A549 (cell line): Measurements from ENCODE around the gene MEI1. TPM values are rescaled to one million over a fixed set of nuclear protein-coding genes. Genes with fewer than 3 reads are reported as not detected.

Source experiments
- ATAC-seq, 2 experiments: fragments of 200-7000 bp in 1 of 2; fragments of >200 bp in 1 of 2; cut with Nextera tagmentation in 1 of 2; cut with Tn5 transposase in 1 of 2; 3 replicates each; pipeline versions ENCODE4 v1.8.0 to v1.9.1; 2018 to 2020; ENCODE audit warnings: mild to moderate bottlenecking in 1 of 2, moderate library complexity in 1 of 2
- CTCF ChIA-PET: fragments of 300-600 bp; sonication (Branson Sonifier 250); formaldehyde crosslinking; extraction: SDS; loops from one replicate; lab custom pipeline; 2021; ENCODE audit warnings: antibody characterized with exemption, inconsistent platforms; lab: Yijun Ruan, JAX
- POLR2A ChIA-PET: fragments of 350-600 bp; formaldehyde crosslinking; extraction: SDS; loops from one replicate; lab custom pipeline; 2021; ENCODE audit warnings: antibody characterized with exemption, inconsistent platforms; lab: Yijun Ruan, JAX
- DNase-seq, 2 experiments: peaks; one replicate each; pipeline versions ENCODE4 v3.0.0 to v3.0.0-alpha.2; 2011 to 2016; ENCODE audit warnings: low read depth in 1 of 2, low spot score in 1 of 2
- FAIRE-seq: peaks from 2 replicates; lab custom pipeline; 2011; peaks lifted over from hg19 to GRCh38; lab: Jason Lieb, UNC
- H3K27ac ChIP-seq, 2 experiments: fragments of >200 bp; sonication (Bioruptor Twin); formaldehyde crosslinking; 3 replicates each; pipeline ENCODE4 v1.5.1; 2016 to 2017
- H3K4me1 ChIP-seq: fragments of >200 bp; sonication (Bioruptor Twin); formaldehyde crosslinking; 3 replicates; pipeline ENCODE4 v1.6.1; 2016
- H3K4me2 ChIP-seq: fragments of >200 bp; sonication (Bioruptor Twin); formaldehyde crosslinking; 3 replicates; pipeline ENCODE4 v1.6.1; 2016
- H3K4me3 ChIP-seq: fragments of >200 bp; sonication (Bioruptor Twin); formaldehyde crosslinking; 3 replicates; pipeline ENCODE4 v1.5.1; 2016
- H3K9me3 ChIP-seq: fragments of >200 bp; sonication (Bioruptor Twin); formaldehyde crosslinking; 3 replicates; pipeline ENCODE4 v1.6.1; 2016
- BHLHE40 ChIP-seq: IDR thresholded peaks from 2 replicates; pipeline ENCODE4 v1.6.1; 2012; ENCODE audit warnings: low read depth, low read length, inconsistent platforms
- CHD2 ChIP-seq: fragments of 150-350 bp; IDR thresholded peaks from 2 replicates; pipeline ENCODE4 v1.6.1; 2014; ENCODE audit warnings: low read length; ENCODE audit not compliant: partially characterized antibody
- CHD4 ChIP-seq: fragments of 200-600 bp; sonication (generic); IDR thresholded peaks from 2 replicates; pipeline ENCODE4 v1.6.1; 2016; ENCODE audit warnings: antibody characterized with exemption, mild to moderate bottlenecking, borderline replicate concordance
- EHF ChIP-seq: fragments of 250-450 bp; sonication (Bioruptor Pico); IDR thresholded peaks from 2 replicates; pipeline ENCODE4 v1.5.0; 2020; ENCODE audit warnings: mild to moderate bottlenecking
- ESRRA ChIP-seq: fragments of 150-350 bp; IDR thresholded peaks from 2 replicates; pipeline ENCODE4 v1.6.1; 2014; ENCODE audit warnings: mild to moderate bottlenecking, low read length, borderline replicate concordance
- FOSB ChIP-seq: fragments of 250-450 bp; sonication (Bioruptor Pico); IDR thresholded peaks from 2 replicates; pipeline ENCODE4 v1.5.0; 2020; ENCODE audit warnings: mild to moderate bottlenecking, moderate library complexity
- FOSL2 ChIP-seq, 2 experiments: fragments of 450-650 bp in 1 of 2; fragments of >200 bp in 1 of 2; sonication (Bioruptor Twin) in 1 of 2; formaldehyde crosslinking; IDR thresholded peaks; 2 replicates each; pipeline versions ENCODE4 v1.5.0 to v1.6.1; 2016 to 2020; ENCODE audit warnings: mild to moderate bottlenecking in 1 of 2, moderate library complexity in 1 of 2
- GATA3 ChIP-seq: IDR thresholded peaks from 2 replicates; pipeline ENCODE4 v1.6.1; 2012; ENCODE audit warnings: borderline replicate concordance
- HDAC2 ChIP-seq: fragments of 200-600 bp; sonication (generic); IDR thresholded peaks from 2 replicates; pipeline ENCODE4 v1.6.1; 2016
- HOXA7 ChIP-seq: fragments of 250-450 bp; sonication (Bioruptor Pico); IDR thresholded peaks from 2 replicates; pipeline ENCODE4 v1.5.0; 2020; ENCODE audit warnings: mild to moderate bottlenecking, moderate library complexity
- HOXB13 ChIP-seq: fragments of 250-450 bp; sonication (Bioruptor Pico); IDR thresholded peaks from 2 replicates; pipeline ENCODE4 v1.5.0; 2020; ENCODE audit warnings: low read depth, mild to moderate bottlenecking, moderate library complexity
- JUN ChIP-seq, 2 experiments: fragments of >200 bp; sonication (Bioruptor Twin); formaldehyde crosslinking; IDR thresholded peaks; 2 replicates in 1 of 2; 3 replicates in 1 of 2; pipeline ENCODE4 v1.6.1; 2016 to 2017
- JUNB ChIP-seq: fragments of >200 bp; sonication (Bioruptor Twin); formaldehyde crosslinking; IDR thresholded peaks from 2 replicates; pipeline ENCODE4 v1.6.1; 2016
- KDM1A ChIP-seq: fragments of 200-600 bp; sonication (generic); IDR thresholded peaks from 2 replicates; pipeline ENCODE4 v1.6.1; 2016; ENCODE audit warnings: low read depth, mild to moderate bottlenecking
- KDM5A ChIP-seq: fragments of 200-600 bp; sonication (generic); IDR thresholded peaks from 2 replicates; pipeline ENCODE4 v1.6.1; 2016; ENCODE audit warnings: antibody characterized with exemption, mild to moderate bottlenecking
- MAFK ChIP-seq: fragments of 450-650 bp; IDR thresholded peaks from 2 replicates; pipeline ENCODE4 v1.6.1; 2014; ENCODE audit not compliant: partially characterized antibody
- MAZ ChIP-seq: fragments of 150-350 bp; IDR thresholded peaks from 2 replicates; pipeline ENCODE4 v1.6.1; 2014; ENCODE audit warnings: antibody characterized with exemption, low read depth, low read length, borderline replicate concordance
- NPAS2 ChIP-seq: fragments of 250-450 bp; sonication (Bioruptor Pico); IDR thresholded peaks from 2 replicates; pipeline ENCODE4 v1.8.0; 2022; ENCODE audit warnings: mild to moderate bottlenecking, moderate library complexity, borderline replicate concordance
- PHF8 ChIP-seq: fragments of 200-600 bp; sonication (generic); IDR thresholded peaks from 2 replicates; pipeline ENCODE4 v1.6.1; 2016; ENCODE audit warnings: low read depth, mild to moderate bottlenecking, antibody characterized with exemption, moderate library complexity, borderline replicate concordance
- RAD21 ChIP-seq, 2 experiments: fragments of >200 bp in 1 of 2; sonication (Bioruptor Twin) in 1 of 2; formaldehyde crosslinking in 1 of 2; IDR thresholded peaks in 1 of 2; conservative IDR thresholded peaks in 1 of 2; 2 replicates in 1 of 2; 3 replicates in 1 of 2; pipeline ENCODE4 v1.6.1; 2012 to 2018; ENCODE audit warnings: inconsistent platforms in 1 of 2
- RARB ChIP-seq: fragments of 250-450 bp; sonication (Bioruptor Pico); IDR thresholded peaks from 2 replicates; pipeline ENCODE4 v1.8.0; 2021; ENCODE audit warnings: mild to moderate bottlenecking, moderate library complexity
- RNF2 ChIP-seq: fragments of 200-600 bp; sonication (generic); IDR thresholded peaks from 2 replicates; pipeline ENCODE4 v1.6.1; 2016; ENCODE audit warnings: low read depth, mild to moderate bottlenecking, antibody characterized with exemption, moderate library complexity, borderline replicate concordance
- TFCP2L1 ChIP-seq: fragments of 250-450 bp; sonication (Bioruptor Pico); IDR thresholded peaks from 2 replicates; pipeline ENCODE4 v1.5.0; 2021; ENCODE audit warnings: mild to moderate bottlenecking
- TP53 ChIP-seq: fragments of 250-450 bp; sonication (Bioruptor Pico); IDR thresholded peaks from 2 replicates; pipeline ENCODE4 v1.5.0; 2021; ENCODE audit warnings: mild to moderate bottlenecking, moderate library complexity
- ZC3H11A ChIP-seq: fragments of 450-650 bp; IDR thresholded peaks from 2 replicates; pipeline ENCODE4 v1.6.1; 2014; ENCODE audit warnings: antibody characterized with exemption, mild to moderate bottlenecking
- WGBS: methylation state at CpG from one replicate; pipeline ENCODE4 v1.1.6; 2017; ENCODE audit errors: missing lambda C conversion rate; 5-methylcytosine and 5-hydroxymethylcytosine counted together
- polyA plus RNA-seq, 4 experiments: library from polyadenylated mRNA; depleted of rRNA in 3 of 4; stranded (reverse); fragments of >200 nt; fragmentation: RNase III in 1 of 4; extraction: RNeasy Plus Mini Kit Qiagen cat#74134 plus additional on column Dnase treatment in 1 of 4; gene quantifications; 2 replicates in 3 of 4; 3 replicates in 1 of 4; pipeline ENCODE4 v1.2.3, GENCODE V29; 2011 to 2017
- TF ChIP-seq, protein P1 (sequence below): fragments of >200 bp; sonication (Bioruptor Twin); formaldehyde crosslinking; IDR thresholded peaks from 2 replicates; pipeline ENCODE4 v1.6.1; 2016
- TF ChIP-seq, protein P2 (sequence below): fragments of 250-450 bp; sonication (Bioruptor Pico); IDR thresholded peaks from 2 replicates; pipeline ENCODE4 v1.5.0; 2021; ENCODE audit warnings: mild to moderate bottlenecking, moderate library complexity, borderline replicate concordance
- TF ChIP-seq, protein P3 (sequence below): IDR thresholded peaks from 2 replicates; pipeline ENCODE4 v1.6.1; 2012
- TF ChIP-seq, protein P4 (sequence below): fragments of >200 bp; sonication (Bioruptor Twin); formaldehyde crosslinking; IDR thresholded peaks from 3 replicates; pipeline ENCODE4 v1.5.1; 2016

Gene MEI1
- polyA plus RNA-seq, 2 of the 4 experiments (the other 2 are of a cell fraction) = 0.12 TPM; not detected in 1

DNA sequence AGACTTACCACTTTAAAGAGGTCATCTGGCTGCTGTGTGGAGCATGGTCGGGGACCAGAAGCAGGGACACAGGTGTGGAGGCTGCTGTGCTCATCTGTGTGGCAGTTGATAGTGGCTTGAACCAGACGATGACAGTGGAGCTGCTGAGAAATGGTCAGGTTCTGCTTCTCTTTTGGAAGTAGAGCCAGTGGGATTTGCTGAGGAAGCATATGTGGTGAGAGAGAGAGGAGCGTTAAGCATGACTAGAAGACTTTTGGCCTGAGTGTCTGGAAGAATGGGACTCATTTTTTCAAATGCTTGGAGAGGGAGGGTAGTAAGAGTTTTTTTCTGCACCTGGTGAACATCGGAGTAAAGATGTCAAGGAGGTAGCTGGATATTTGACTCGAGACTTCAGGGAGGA, 121.1 kb downstream of the MEI1 start:
- POLR2A ChIA-PET = no interaction called here
- TF ChIP-seq JUNB (no peak), ESRRA (no peak), TP53 (CRISPR knock-in tag) (no peak), FOSL2 (IDR thresholded peaks at IDR 0.05) (no peak), FOSL2 (CRISPR knock-in tag; IDR thresholded peaks at IDR 0.05) (no peak), KDM1A (no peak), MAZ (no peak), TFCP2L1 (CRISPR knock-in tag) (no peak), CHD4 (no peak), EHF (CRISPR knock-in tag) (no peak), PHF8 (no peak), JUN (IDR thresholded peaks at IDR 0.05) (no peak)
- TF ChIP-seq, protein P1, sequence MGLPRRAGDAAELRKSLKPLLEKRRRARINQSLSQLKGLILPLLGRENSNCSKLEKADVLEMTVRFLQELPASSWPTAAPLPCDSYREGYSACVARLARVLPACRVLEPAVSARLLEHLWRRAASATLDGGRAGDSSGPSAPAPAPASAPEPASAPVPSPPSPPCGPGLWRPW = no peak
- TF ChIP-seq, all 56 proteins: peak for 0
- whole genome bisulfite sequencing = 82% methylated on average over 5 of the region's 5 CpGs
- Histone ChIP-seq H3K4me3 (no peak overlapping the region), H3K27ac (no peak overlapping the region), H3K4me1 (peaks cover 10% of the 10 kb centered on the region), H3K9me3 (no peaks in the 10 kb centered on the region), H3K4me2 (no peak overlapping the region)
- no peak for DNase-seq
- no peak for FAIRE-seq
- ATAC-seq = no peak
- CTCF ChIA-PET = interaction anchor here (0.9 to 2.8 kb wide), 4 partner anchors 9 to 123 kb away, joined by 3 to 12 read pairs (median 5); partner anchors contain the start of gene TNFRSF13C

DNA sequence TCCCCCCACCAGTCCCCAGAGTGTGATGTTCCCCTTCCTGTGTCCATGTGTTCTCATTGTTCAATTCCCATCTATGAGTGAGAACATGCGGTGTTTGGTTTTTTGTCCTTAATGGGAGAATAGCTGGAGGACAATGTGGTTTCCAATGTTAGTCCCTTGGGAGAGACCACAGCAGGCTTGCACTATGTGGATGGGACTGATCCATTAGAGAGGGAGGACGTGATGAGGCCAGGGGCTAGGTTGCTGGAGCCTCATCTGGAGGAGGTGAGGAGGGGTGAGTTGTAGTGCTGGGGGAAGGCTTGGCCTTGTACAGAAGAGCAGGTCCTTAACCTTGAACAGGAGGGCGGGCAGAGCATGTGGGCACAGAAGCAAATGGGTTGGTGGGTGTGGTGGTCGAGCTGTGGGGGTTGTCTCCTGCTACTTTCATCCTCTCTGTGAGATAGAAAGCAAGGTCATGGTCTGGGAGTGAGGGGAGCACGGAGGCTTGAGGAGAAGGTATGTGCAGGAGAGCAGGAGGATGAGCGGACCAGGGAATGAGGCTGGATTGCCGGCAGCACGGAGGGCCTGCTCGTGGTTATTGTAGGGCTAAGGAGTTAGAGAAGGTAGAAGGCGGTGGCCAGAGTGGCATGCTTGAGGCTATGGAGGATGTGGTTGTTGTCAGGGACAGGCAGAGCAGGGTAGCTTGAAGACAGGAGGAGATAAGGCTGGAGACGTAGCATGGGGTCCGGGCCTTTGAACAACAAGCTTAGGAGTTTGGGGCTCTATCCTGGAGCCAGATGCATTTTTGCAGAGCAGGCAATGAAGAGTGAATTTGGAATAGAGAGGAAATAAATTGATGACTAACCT, 122.4 kb downstream of the MEI1 start:
- H3K9me3 ChIP-seq = no peaks in the 10 kb centered on the region
- DNase-seq (no peak), ATAC-seq (peak in 1 of 2 experiments; percentile 17; a peak in 2 of 6 replicates)
- no peak overlapping the region for H3K4me2 ChIP-seq
- WGBS = 83% methylated on average over 12 of the region's 12 CpGs
- peaks cover 10% of the 10 kb centered on the region for H3K4me1 ChIP-seq
- POLR2A ChIA-PET = no interaction called here
- TF ChIP-seq MAZ (no peak), RNF2 (no peak), MAFK (no peak), BHLHE40 (no peak), HDAC2 (no peak), HOXA7 (no peak), CHD2 (no peak), TFCP2L1 (CRISPR knock-in tag) (no peak), FOSB (CRISPR knock-in tag) (no peak), KDM5A (no peak), ZC3H11A (no peak), HOXB13 (CRISPR knock-in tag) (no peak), NPAS2 (CRISPR knock-in tag) (no peak), JUNB (no peak), RARB (CRISPR knock-in tag) (no peak), GATA3 (no peak), RAD21 (conservative IDR thresholded peaks at IDR 0.05 in 1 of 2, IDR thresholded peaks at IDR 0.05 in 1 of 2) (no peak)
- TF ChIP-seq, protein P2, sequence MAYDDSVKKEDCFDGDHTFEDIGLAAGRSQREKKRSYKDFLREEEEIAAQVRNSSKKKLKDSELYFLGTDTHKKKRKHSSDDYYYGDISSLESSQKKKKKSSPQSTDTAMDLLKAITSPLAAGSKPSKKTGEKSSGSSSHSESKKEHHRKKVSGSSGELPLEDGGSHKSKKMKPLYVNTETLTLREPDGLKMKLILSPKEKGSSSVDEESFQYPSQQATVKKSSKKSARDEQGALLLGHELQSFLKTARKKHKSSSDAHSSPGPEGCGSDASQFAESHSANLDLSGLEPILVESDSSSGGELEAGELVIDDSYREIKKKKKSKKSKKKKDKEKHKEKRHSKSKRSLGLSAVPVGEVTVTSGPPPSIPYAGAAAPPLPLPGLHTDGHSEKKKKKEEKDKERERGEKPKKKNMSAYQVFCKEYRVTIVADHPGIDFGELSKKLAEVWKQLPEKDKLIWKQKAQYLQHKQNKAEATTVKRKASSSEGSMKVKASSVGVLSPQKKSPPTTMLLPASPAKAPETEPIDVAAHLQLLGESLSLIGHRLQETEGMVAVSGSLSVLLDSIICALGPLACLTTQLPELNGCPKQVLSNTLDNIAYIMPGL (CRISPR knock-in tag) = no peak
- TF ChIP-seq, protein P3, sequence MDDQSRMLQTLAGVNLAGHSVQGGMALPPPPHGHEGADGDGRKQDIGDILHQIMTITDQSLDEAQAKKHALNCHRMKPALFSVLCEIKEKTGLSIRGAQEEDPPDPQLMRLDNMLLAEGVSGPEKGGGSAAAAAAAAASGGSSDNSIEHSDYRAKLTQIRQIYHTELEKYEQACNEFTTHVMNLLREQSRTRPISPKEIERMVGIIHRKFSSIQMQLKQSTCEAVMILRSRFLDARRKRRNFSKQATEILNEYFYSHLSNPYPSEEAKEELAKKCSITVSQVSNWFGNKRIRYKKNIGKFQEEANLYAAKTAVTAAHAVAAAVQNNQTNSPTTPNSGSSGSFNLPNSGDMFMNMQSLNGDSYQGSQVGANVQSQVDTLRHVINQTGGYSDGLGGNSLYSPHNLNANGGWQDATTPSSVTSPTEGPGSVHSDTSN = no peak
- TF ChIP-seq, protein P4, sequence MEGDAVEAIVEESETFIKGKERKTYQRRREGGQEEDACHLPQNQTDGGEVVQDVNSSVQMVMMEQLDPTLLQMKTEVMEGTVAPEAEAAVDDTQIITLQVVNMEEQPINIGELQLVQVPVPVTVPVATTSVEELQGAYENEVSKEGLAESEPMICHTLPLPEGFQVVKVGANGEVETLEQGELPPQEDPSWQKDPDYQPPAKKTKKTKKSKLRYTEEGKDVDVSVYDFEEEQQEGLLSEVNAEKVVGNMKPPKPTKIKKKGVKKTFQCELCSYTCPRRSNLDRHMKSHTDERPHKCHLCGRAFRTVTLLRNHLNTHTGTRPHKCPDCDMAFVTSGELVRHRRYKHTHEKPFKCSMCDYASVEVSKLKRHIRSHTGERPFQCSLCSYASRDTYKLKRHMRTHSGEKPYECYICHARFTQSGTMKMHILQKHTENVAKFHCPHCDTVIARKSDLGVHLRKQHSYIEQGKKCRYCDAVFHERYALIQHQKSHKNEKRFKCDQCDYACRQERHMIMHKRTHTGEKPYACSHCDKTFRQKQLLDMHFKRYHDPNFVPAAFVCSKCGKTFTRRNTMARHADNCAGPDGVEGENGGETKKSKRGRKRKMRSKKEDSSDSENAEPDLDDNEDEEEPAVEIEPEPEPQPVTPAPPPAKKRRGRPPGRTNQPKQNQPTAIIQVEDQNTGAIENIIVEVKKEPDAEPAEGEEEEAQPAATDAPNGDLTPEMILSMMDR = no peak
- TF ChIP-seq, all 56 proteins: peak for 0
- FAIRE-seq = no peak
- H3K27ac ChIP-seq = no peak overlapping the region
- H3K4me3 ChIP-seq = no peak overlapping the region
- CTCF ChIA-PET = interaction anchor here (0.6 to 2.8 kb wide), 15 partner anchors 9 to 124 kb away, joined by 3 to 12 read pairs (median 3); no protein-coding TSS in a partner anchor
